ENCODE measurements around the gene ST6GALNAC4.

DNA sequence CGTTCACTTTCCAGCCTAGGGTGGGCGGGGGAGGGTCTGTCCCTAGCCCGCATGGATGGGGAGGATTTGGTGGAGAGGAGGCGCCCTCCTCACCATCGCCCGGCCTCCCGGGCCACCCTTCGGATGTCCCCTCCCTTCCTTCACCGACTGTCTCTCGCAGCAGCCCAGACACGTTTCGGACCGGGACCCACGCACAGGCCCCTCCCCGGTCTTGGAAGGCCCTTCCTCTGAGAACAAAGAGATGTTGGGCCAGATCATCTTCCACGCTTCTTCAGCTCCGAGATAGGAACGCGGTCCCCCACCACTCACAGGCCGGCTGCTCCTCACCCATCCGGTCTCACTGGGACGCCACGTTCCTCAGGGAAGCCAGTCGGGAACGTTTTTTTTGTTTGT is 21.5 kb upstream of the ST6GALNAC4 start:
- no peak for TF ChIP-seq POLR2A (IDR thresholded peaks at IDR 0.05; ENCODE audit: low read depth, low read length)
- TF ChIP-seq TAF1 (IDR thresholded peaks at IDR 0.05; ENCODE audit: low read depth, low read length) = no peak
- TF ChIP-seq POLR2AphosphoS5 (IDR thresholded peaks at IDR 0.05; ENCODE audit: low read depth, low read length) = no peak
